Stimulated activated CD4-positive, alpha-beta T cell treated with anti-CD3 and anti-CD28 coated beads, Interleukin-12 subunit alpha, Interleukin-12 subunit beta, amount 100 ng/mL, for 24 hours (primary cell): Measurements from ENCODE around the gene MYH16.
"Not testable (repeated sequence)": the region's sequence is repeated elsewhere in the genome, so short reads cannot be mapped to it uniquely, and the experiment has no call there.

Experiments used
- DNase-seq, 2 experiments: peaks; one replicate each; pipeline ENCODE4 v3.0.0-alpha.2; 2020; ENCODE audit warnings: low read depth in 2 of 2

The MYH16 gene

GRCh38 chr7:99258501-99258900 is 14.1 kb upstream of the MYH16 start:
- DNase-seq, result no peak

GRCh38 chr7:99260395-99260794 is 12.2 kb upstream of the MYH16 start:
- no peak for DNase-seq

- DNase-seq, result no peak
Observed at GRCh38 chr7:99261646-99262045, 11.0 kb upstream of the MYH16 start.

- DNase-seq, result no peak
Observed at GRCh38 chr7:99265848-99266480, 6.7 kb upstream of the MYH16 start.

GRCh38 chr7:99267481-99267840 is 5.2 kb upstream of the MYH16 start:
- DNase-seq, result no peak

- DNase-seq, result no peak
Observed at GRCh38 chr7:99267841-99268576, 4.6 kb upstream of the MYH16 start.

GRCh38 chr7:99268577-99268908 is 4.1 kb upstream of the MYH16 start:
- DNase-seq, result no peak

GRCh38 chr7:99270702-99271101 is 1.9 kb upstream of the MYH16 start:
- no peak for DNase-seq

GRCh38 chr7:99273561-99273960 is 922 bp downstream of the MYH16 start:
- DNase-seq, result not testable (repeated sequence)

- DNase-seq, result not testable (repeated sequence)
Observed at GRCh38 chr7:99274908-99275307, 2.3 kb downstream of the MYH16 start.

- DNase-seq, result no peak
Observed at GRCh38 chr7:99275496-99275895, 2.9 kb downstream of the MYH16 start.

GRCh38 chr7:99278180-99278579 is 5.5 kb downstream of the MYH16 start:
- no peak for DNase-seq

GRCh38 chr7:99284165-99284564 is 11.5 kb downstream of the MYH16 start:
- not testable (repeated sequence) for DNase-seq

- no peak for DNase-seq
Observed at GRCh38 chr7:99287779-99288534, 15.3 kb downstream of the MYH16 start.

- no peak for DNase-seq
Observed at GRCh38 chr7:99289185-99289584, 16.5 kb downstream of the MYH16 start.

- DNase-seq, result not testable (repeated sequence)
Observed at GRCh38 chr7:99290148-99290547, 17.5 kb downstream of the MYH16 start.

GRCh38 chr7:99290980-99291607 is 18.5 kb downstream of the MYH16 start:
- no peak for DNase-seq

GRCh38 chr7:99292127-99292526 is 19.5 kb downstream of the MYH16 start:
- DNase-seq, result no peak

- no peak for DNase-seq
Observed at GRCh38 chr7:99293167-99293566, 20.5 kb downstream of the MYH16 start.

GRCh38 chr7:99293650-99294049 is 21.0 kb downstream of the MYH16 start:
- no peak for DNase-seq

GRCh38 chr7:99296471-99296870 is 23.8 kb downstream of the MYH16 start:
- no peak for DNase-seq

- DNase-seq, result no peak
Observed at GRCh38 chr7:99301496-99301895, 28.9 kb downstream of the MYH16 start.
